K562 (cell line): ENCODE measurements around the gene MTMR3. TPM values are rescaled to one million over a fixed set of nuclear protein-coding genes. Genes with fewer than 3 reads are reported as not detected.

ENCODE experiments used
- ATAC-seq: fragments of 200-7000 bp; cut with Tn5 transposase; 3 replicates; pipeline ENCODE4 v1.9.1; 2020; ENCODE audit warnings: moderate library complexity
- BruUV-seq: library from RNA; stranded (reverse); fragments of 400-500 nt; replicated peaks from 2 replicates; lab custom pipeline; 2021; lab: Mats Ljungman, UMichigan
- CTCF ChIA-PET: fragments of 300-600 bp; formaldehyde crosslinking; extraction: SDS; loops from one replicate; lab custom pipeline; 2021; ENCODE audit warnings: low intra/inter-chr PET ratio; lab: Yijun Ruan, JAX
- POLR2A ChIA-PET: fragments of 300-600, 350-650 bp; sonication (Branson Sonifier 250); formaldehyde crosslinking; extraction: SDS; loops from one replicate; lab custom pipeline; 2021; ENCODE audit warnings: antibody characterized with exemption, inconsistent platforms; lab: Yijun Ruan, JAX
- DNase-seq, 4 experiments: peaks; one replicate each; pipeline versions ENCODE4 v3.0.0 to v3.0.0-alpha.2; 2011 to 2018; ENCODE audit warnings: low spot score in 3 of 4, mixed read lengths in 3 of 4; ENCODE audit errors: extremely low read depth in 1 of 4
- FAIRE-seq: peaks from 2 replicates; lab custom pipeline; 2011; peaks lifted over from hg19 to GRCh38; lab: Jason Lieb, UNC
- H2AFZ ChIP-seq: 2 replicates; pipeline ENCODE4 v1.6.0; 2011; ENCODE audit warnings: low read depth, low read length, control low read depth, inconsistent platforms
- H3K27ac ChIP-seq: fragments of 200-600 bp; 3 replicates; pipeline ENCODE4 v1.8.0; 2011; ENCODE audit warnings: low read depth, mild to moderate bottlenecking, control low read depth, inconsistent platforms, low read length, moderate library complexity, mixed read lengths; ENCODE audit errors: extremely low read depth
- H3K27me3 ChIP-seq, 2 experiments: fragments of 300-600 bp in 1 of 2; 2 replicates in 1 of 2; 3 replicates in 1 of 2; pipeline versions ENCODE4 v1.6.0 to v1.8.0; 2011; ENCODE audit warnings: inconsistent platforms in 2 of 2, low read length in 2 of 2, mild to moderate bottlenecking in 1 of 2, mixed read lengths in 1 of 2, moderate library complexity in 1 of 2; ENCODE audit not compliant: control insufficient read depth in 2 of 2, insufficient read depth in 2 of 2
- H3K36me3 ChIP-seq: fragments of 300-600 bp; 3 replicates; pipeline ENCODE4 v1.8.0; 2011; ENCODE audit warnings: mild to moderate bottlenecking, low read length, inconsistent platforms; ENCODE audit not compliant: control insufficient read depth, insufficient read depth
- H3K4me1 ChIP-seq, 2 experiments: fragments of 200-600 bp in 1 of 2; replicated peaks in 1 of 2; 2 replicates in 1 of 2; 3 replicates in 1 of 2; pipeline versions ENCODE4 v1.5.1 to v1.8.0; 2011; ENCODE audit warnings: inconsistent platforms in 2 of 2, low read length in 2 of 2, mild to moderate bottlenecking in 1 of 2, mixed read lengths in 1 of 2, moderate library complexity in 1 of 2; ENCODE audit not compliant: control insufficient read depth in 2 of 2, insufficient read depth in 2 of 2
- H3K4me2 ChIP-seq: 2 replicates; pipeline ENCODE4 v1.6.1; 2011; ENCODE audit warnings: low read length, control low read depth, inconsistent platforms, mixed read lengths; ENCODE audit not compliant: insufficient read depth
- H3K4me3 ChIP-seq: fragments of 200-600 bp; sonication (generic), shearing (Covaris generic); 2 replicates; pipeline ENCODE4 v1.5.1; 2016; ENCODE audit warnings: control low read depth, inconsistent platforms
- H3K79me2 ChIP-seq: fragments of 200-600 bp; 3 replicates; pipeline ENCODE4 v1.8.0; 2011; ENCODE audit warnings: low read length, inconsistent platforms; ENCODE audit not compliant: control insufficient read depth, insufficient read depth
- H3K9ac ChIP-seq, 2 experiments: 2 replicates each; pipeline versions ENCODE4 v1.6.0 to v1.6.1; 2011; ENCODE audit warnings: low read depth in 2 of 2, low read length in 2 of 2, control low read depth in 1 of 2, inconsistent platforms in 1 of 2, mild to moderate bottlenecking in 1 of 2, mixed read lengths in 1 of 2; ENCODE audit not compliant: insufficient read depth in 1 of 2
- H3K9me1 ChIP-seq: one replicate; pipeline ENCODE4 v1.6.0; 2011; ENCODE audit warnings: inconsistent platforms, mild to moderate bottlenecking, low read length, moderate library complexity; ENCODE audit not compliant: control insufficient read depth, insufficient read depth
- H3K9me3 ChIP-seq: replicated peaks from 2 replicates; pipeline ENCODE4 v1.5.1; 2011; ENCODE audit warnings: low read depth, low read length, inconsistent platforms; ENCODE audit not compliant: control insufficient read depth, insufficient read depth
- H4K20me1 ChIP-seq: replicated peaks from 2 replicates; pipeline ENCODE4 v1.6.1; 2011; ENCODE audit warnings: low read length, inconsistent platforms, mixed read lengths; ENCODE audit not compliant: control insufficient read depth, insufficient read depth
- ETV5 ChIP-seq: sonication (generic); formaldehyde crosslinking; IDR thresholded peaks from 2 replicates; pipeline ENCODE4 v1.4.0; 2020; ENCODE audit warnings: low read depth, mild to moderate bottlenecking, missing genetic modification reagents
- GABPB2 ChIP-seq: fragments of 250-450 bp; sonication (Bioruptor Pico); conservative IDR thresholded peaks from 2 replicates; pipeline ENCODE4 v1.5.1; 2021; ENCODE audit warnings: mild to moderate bottlenecking
- HDAC3 ChIP-seq: fragments of 450-650 bp; IDR thresholded peaks from 2 replicates; pipeline ENCODE4 v1.6.1; 2018; ENCODE audit warnings: borderline replicate concordance, mild to moderate bottlenecking, moderate library complexity; ENCODE audit not compliant: partially characterized antibody
- MYBL2 ChIP-seq, 2 experiments: fragments of 450-650 bp in 1 of 2; sonication (generic) in 1 of 2; formaldehyde crosslinking in 1 of 2; IDR thresholded peaks; 2 replicates each; pipeline versions ENCODE4 v1.6.1 to v1.8.1; 2017 to 2022; ENCODE audit warnings: borderline replicate concordance in 1 of 2, inconsistent platforms in 1 of 2, low read depth in 1 of 2, mild to moderate bottlenecking in 1 of 2, missing genetic modification reagents in 1 of 2, moderate library complexity in 1 of 2
- NFATC3 ChIP-seq: fragments of 450-650 bp; IDR thresholded peaks from 2 replicates; pipeline ENCODE4 v1.6.1; 2017; ENCODE audit warnings: mild to moderate bottlenecking
- PHB ChIP-seq: fragments of 250-450 bp; sonication (Bioruptor Pico); IDR thresholded peaks from 2 replicates; pipeline ENCODE4 v1.5.0; 2021
- ZBTB7A ChIP-seq: IDR thresholded peaks from 2 replicates; pipeline ENCODE4 v1.6.1; 2011; ENCODE audit warnings: low read depth, mild to moderate bottlenecking, low read length, moderate library complexity, borderline replicate concordance; ENCODE audit not compliant: control insufficient read depth
- ZNF316 ChIP-seq: fragments of 450-650 bp; IDR thresholded peaks from 2 replicates; pipeline ENCODE4 v1.6.1; 2016
- WGBS: fragments of 100-300 bp; shearing (Covaris generic); methylation state at CpG from one replicate; pipeline ENCODE4 v1.1.6; 2016; ENCODE audit warnings: low coverage, mixed read lengths; ENCODE audit not compliant: insufficient coverage; ENCODE audit errors: missing lambda C conversion rate; 5-methylcytosine and 5-hydroxymethylcytosine counted together
- in situ Hi-C: fragments of 300-500 bp; cut with MboI; formaldehyde crosslinking; loops from 4 replicates; pipeline ENCODE4 v1.15.0; 2018; ENCODE audit warnings: inconsistent platforms, mixed read lengths
- intact Hi-C: fragments of 100-400 bp; cut with micrococcal nuclease; formaldehyde crosslinking; loops from 2 replicates; pipeline ENCODE4 v1.14.2; 2022
- polyA plus RNA-seq, 8 experiments: library from polyadenylated mRNA; depleted of rRNA in 4 of 8; stranded (reverse) in 5 of 8; unstranded in 3 of 8; fragments of >200 nt; fragmentation: Nextera tagmentation in 2 of 8; fragmentation: Illumina TruSeq in 1 of 8; extraction: Ambion mirVana in 2 of 8; extraction: Trizol in 1 of 8; gene quantifications; 2 replicates each; pipeline versions ENCODE4 v1.2.1 to v1.2.3, GENCODE V29; 2011 to 2014; ENCODE audit warnings: inconsistent platforms in 1 of 8, missing spikeins in 1 of 8
- total RNA-seq, 7 experiments: library from RNA; depleted of rRNA in 6 of 7; stranded (reverse); fragments of >200 nt in 6 of 7; fragmentation: Illumina TruSeq in 2 of 7; extraction: Trizol in 2 of 7; gene quantifications; 2 replicates each; pipeline versions ENCODE4 v1.2.1 to v1.2.3, GENCODE V29; 2011 to 2021; ENCODE audit warnings: low replicate concordance in 1 of 7
- TF ChIP-seq, protein P1 (sequence below): sonication (generic); formaldehyde crosslinking; IDR thresholded peaks from 2 replicates; pipeline ENCODE4 v1.8.0; 2023; ENCODE audit warnings: mild to moderate bottlenecking, missing genetic modification reagents

Gene MTMR3
- total and polyA plus RNA-seq, 9 of the 15 experiments (the other 6 are each of a cell fraction or from before 2014, with no cell fraction given) = 1.6 to 13.7 (median 7.9) TPM

DNA sequence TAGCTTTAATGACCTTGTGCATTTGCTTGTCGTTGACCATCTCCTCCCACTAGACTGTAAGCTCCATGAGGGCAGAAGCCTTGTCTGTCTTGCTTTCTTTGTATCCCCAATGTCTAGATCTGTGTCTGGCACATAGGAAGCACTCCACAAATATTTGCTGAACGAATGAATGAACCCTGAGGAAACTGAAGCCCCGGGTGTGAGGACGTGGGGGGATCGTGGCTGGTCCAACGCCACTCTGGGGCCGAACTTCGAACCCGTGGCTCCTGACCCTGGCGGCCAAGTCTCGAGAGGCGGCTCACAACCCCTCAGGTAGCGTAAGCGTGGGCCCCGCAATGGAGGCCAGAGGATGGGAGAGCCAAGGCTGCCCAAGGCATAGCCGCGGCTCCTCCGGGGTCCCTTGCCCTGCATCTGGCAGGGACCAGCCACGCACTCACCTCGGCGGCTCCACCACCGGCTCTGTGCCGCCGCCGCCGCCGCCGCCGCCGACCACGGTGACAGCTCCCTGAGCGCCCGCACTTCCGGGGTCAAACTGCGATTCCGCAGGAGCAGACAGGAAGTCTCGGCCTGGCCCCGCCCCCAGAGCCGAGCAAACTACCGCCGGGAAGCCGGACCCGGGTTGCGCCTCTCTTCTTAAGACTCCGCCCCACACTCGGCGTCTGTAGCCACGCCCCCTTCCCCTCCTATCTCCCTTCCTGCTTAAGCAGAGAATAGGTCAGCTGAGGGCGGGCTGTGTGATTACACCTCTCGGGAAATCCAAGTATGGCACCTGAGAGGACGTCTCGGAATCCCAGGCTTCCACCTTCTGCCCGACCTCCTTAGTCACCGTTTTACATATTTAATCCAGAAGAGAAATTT, 45.0 kb upstream of the MTMR3 start, which contains the start of gene ASCC2 (continued):
- TF ChIP-seq ETV5 (CRISPR knock-in tag) = peak; percentile 69
- no peak for TF ChIP-seq NFATC3
- TF ChIP-seq MYBL2 (IDR thresholded peaks at IDR 0.05; ENCODE audit: low read depth) = no peak
- no peak for TF ChIP-seq MYBL2 (CRISPR knock-in tag; IDR thresholded peaks at IDR 0.05; ENCODE audit: borderline replicate concordance)
- peak; percentile 94 for TF ChIP-seq ZNF316
- TF ChIP-seq ZBTB7A = no peak
- no peak for TF ChIP-seq GABPB2
- TF ChIP-seq PHB = no peak
- TF ChIP-seq, all 486 proteins: peak for 85

- POLR2A ChIA-PET = interaction anchor here (0.7 to 1.3 kb wide), 5 partner anchors 8 to 544 kb away, joined by 3 to 5 read pairs (median 4); no protein-coding TSS in a partner anchor
- FAIRE-seq = no peak
- in situ Hi-C loops = no loop called here
- TF ChIP-seq, protein P1, sequence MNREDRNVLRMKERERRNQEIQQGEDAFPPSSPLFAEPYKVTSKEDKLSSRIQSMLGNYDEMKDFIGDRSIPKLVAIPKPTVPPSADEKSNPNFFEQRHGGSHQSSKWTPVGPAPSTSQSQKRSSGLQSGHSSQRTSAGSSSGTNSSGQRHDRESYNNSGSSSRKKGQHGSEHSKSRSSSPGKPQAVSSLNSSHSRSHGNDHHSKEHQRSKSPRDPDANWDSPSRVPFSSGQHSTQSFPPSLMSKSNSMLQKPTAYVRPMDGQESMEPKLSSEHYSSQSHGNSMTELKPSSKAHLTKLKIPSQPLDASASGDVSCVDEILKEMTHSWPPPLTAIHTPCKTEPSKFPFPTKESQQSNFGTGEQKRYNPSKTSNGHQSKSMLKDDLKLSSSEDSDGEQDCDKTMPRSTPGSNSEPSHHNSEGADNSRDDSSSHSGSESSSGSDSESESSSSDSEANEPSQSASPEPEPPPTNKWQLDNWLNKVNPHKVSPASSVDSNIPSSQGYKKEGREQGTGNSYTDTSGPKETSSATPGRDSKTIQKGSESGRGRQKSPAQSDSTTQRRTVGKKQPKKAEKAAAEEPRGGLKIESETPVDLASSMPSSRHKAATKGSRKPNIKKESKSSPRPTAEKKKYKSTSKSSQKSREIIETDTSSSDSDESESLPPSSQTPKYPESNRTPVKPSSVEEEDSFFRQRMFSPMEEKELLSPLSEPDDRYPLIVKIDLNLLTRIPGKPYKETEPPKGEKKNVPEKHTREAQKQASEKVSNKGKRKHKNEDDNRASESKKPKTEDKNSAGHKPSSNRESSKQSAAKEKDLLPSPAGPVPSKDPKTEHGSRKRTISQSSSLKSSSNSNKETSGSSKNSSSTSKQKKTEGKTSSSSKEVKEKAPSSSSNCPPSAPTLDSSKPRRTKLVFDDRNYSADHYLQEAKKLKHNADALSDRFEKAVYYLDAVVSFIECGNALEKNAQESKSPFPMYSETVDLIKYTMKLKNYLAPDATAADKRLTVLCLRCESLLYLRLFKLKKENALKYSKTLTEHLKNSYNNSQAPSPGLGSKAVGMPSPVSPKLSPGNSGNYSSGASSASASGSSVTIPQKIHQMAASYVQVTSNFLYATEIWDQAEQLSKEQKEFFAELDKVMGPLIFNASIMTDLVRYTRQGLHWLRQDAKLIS (CRISPR knock-in tag) = peak; percentile 44; the same call in 1 of the 2 replicates
- no peak for TF ChIP-seq HDAC3
- peaks cover 17% of the 10 kb centered on the region for H3K79me2 ChIP-seq
- peak overlapping the region in 1 of 2 experiments; percentile 80; a peak in 2 of 4 replicates for H3K9ac ChIP-seq
- CTCF ChIA-PET = no interaction called here
- peak overlapping the region; percentile 83 for H3K4me2 ChIP-seq
- ATAC-seq = no peak; the same call in 2 of the 3 replicates
- H3K9me3 ChIP-seq = no peaks in the 10 kb centered on the region; the same call in 1 of the 2 replicates
- DNase-seq = no peak
- WGBS = 30% methylated on average over 5 of the region's 5 CpGs
- H3K9me1 ChIP-seq = no peaks in the 10 kb centered on the region
- H3K4me3 ChIP-seq = peak overlapping the region; percentile 93
- intact Hi-C loops = loop anchor here (1.0 kb wide), 1 partner anchor 17 kb away; no protein-coding TSS in a partner anchor
- H4K20me1 ChIP-seq = no peaks in the 10 kb centered on the region
- peaks cover 10 to 18% of the 10 kb centered on the region in 2 experiments; a peak in 4 of 5 replicates for H3K4me1 ChIP-seq
- BruUV-seq = no TSS peak
- peaks cover 12% of the 10 kb centered on the region; the same call in 2 of the 3 replicates for H3K36me3 ChIP-seq
- no peaks in the 10 kb centered on the region for H3K27me3 ChIP-seq
- peak overlapping the region; percentile 95 for H2AFZ ChIP-seq
- peak overlapping the region; percentile 64 for H3K27ac ChIP-seq
Measured at GRCh38 chr22:29838599-29838956, 44.4 kb upstream of the MTMR3 start.
